PC-9 (cell line): ENCODE results near the gene LAPTM5.

Experiments used
- EZH2 ChIP-seq: fragments of 200-600 bp; sonication (generic); IDR thresholded peaks from 2 replicates; pipeline ENCODE4 v1.8.0; 2017; ENCODE audit warnings: antibody characterized with exemption, low read depth
- TF ChIP-seq, protein P1 (sequence below): fragments of 200-600 bp; sonication (generic); conservative IDR thresholded peaks from 2 replicates; pipeline ENCODE4 v1.6.1; 2017; ENCODE audit warnings: mixed run types, antibody characterized with exemption, mild to moderate bottlenecking, moderate library complexity

- TF ChIP-seq, protein P1, sequence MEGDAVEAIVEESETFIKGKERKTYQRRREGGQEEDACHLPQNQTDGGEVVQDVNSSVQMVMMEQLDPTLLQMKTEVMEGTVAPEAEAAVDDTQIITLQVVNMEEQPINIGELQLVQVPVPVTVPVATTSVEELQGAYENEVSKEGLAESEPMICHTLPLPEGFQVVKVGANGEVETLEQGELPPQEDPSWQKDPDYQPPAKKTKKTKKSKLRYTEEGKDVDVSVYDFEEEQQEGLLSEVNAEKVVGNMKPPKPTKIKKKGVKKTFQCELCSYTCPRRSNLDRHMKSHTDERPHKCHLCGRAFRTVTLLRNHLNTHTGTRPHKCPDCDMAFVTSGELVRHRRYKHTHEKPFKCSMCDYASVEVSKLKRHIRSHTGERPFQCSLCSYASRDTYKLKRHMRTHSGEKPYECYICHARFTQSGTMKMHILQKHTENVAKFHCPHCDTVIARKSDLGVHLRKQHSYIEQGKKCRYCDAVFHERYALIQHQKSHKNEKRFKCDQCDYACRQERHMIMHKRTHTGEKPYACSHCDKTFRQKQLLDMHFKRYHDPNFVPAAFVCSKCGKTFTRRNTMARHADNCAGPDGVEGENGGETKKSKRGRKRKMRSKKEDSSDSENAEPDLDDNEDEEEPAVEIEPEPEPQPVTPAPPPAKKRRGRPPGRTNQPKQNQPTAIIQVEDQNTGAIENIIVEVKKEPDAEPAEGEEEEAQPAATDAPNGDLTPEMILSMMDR = no peak
- TF ChIP-seq EZH2 = no peak
Observed at GRCh38 chr1:30740251-30741238, 17.0 kb downstream of the LAPTM5 start.
